Neural cell (in vitro differentiated cells): Measurements from ENCODE around the gene CCNY.

ENCODE experiments used
- CTCF ChIP-seq: fragments of 450-650 bp; IDR thresholded peaks from 2 replicates; pipeline ENCODE4 v1.5.1; 2014; ENCODE audit warnings: antibody characterized with exemption, mild to moderate bottlenecking, moderate library complexity; ENCODE audit not compliant: poor library complexity, severe bottlenecking
- EZH2 ChIP-seq: fragments of 200-600, 300-800 bp; shearing (Covaris generic), sonication (generic); IDR thresholded peaks from 2 replicates; pipeline ENCODE4 v1.6.1; 2014; ENCODE audit warnings: antibody characterized with exemption, low read length, borderline replicate concordance, mild to moderate bottlenecking; ENCODE audit not compliant: insufficient read depth, poor library complexity, severe bottlenecking
- POLR2AphosphoS5 ChIP-seq: IDR thresholded peaks from 2 replicates; pipeline ENCODE4 v1.6.1; 2012
- RAD21 ChIP-seq: fragments of 450-650 bp; conservative IDR thresholded peaks from 2 replicates; pipeline ENCODE4 v1.6.1; 2014; ENCODE audit warnings: antibody characterized with exemption, mild to moderate bottlenecking, moderate library complexity
- TF ChIP-seq, protein P1 (sequence below): IDR thresholded peaks from 2 replicates; pipeline ENCODE4 v1.6.1; 2012; ENCODE audit warnings: borderline replicate concordance

- no peak for TF ChIP-seq CTCF
- TF ChIP-seq EZH2 = no peak
- no peak for TF ChIP-seq POLR2AphosphoS5
- no peak for TF ChIP-seq RAD21
- TF ChIP-seq, protein P1, sequence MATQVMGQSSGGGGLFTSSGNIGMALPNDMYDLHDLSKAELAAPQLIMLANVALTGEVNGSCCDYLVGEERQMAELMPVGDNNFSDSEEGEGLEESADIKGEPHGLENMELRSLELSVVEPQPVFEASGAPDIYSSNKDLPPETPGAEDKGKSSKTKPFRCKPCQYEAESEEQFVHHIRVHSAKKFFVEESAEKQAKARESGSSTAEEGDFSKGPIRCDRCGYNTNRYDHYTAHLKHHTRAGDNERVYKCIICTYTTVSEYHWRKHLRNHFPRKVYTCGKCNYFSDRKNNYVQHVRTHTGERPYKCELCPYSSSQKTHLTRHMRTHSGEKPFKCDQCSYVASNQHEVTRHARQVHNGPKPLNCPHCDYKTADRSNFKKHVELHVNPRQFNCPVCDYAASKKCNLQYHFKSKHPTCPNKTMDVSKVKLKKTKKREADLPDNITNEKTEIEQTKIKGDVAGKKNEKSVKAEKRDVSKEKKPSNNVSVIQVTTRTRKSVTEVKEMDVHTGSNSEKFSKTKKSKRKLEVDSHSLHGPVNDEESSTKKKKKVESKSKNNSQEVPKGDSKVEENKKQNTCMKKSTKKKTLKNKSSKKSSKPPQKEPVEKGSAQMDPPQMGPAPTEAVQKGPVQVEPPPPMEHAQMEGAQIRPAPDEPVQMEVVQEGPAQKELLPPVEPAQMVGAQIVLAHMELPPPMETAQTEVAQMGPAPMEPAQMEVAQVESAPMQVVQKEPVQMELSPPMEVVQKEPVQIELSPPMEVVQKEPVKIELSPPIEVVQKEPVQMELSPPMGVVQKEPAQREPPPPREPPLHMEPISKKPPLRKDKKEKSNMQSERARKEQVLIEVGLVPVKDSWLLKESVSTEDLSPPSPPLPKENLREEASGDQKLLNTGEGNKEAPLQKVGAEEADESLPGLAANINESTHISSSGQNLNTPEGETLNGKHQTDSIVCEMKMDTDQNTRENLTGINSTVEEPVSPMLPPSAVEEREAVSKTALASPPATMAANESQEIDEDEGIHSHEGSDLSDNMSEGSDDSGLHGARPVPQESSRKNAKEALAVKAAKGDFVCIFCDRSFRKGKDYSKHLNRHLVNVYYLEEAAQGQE = no peak
Observed at GRCh38 chr10:35304649-35305048, 31.7 kb upstream of the CCNY start.
